CD14-positive monocyte (primary cell): ENCODE measurements around the gene VEGFC. TPM values are rescaled to one million over a fixed set of nuclear protein-coding genes. Genes with fewer than 3 reads are reported as not detected.

Experiments used
- DNase-seq, 3 donors: peaks; one replicate each; pipeline ENCODE4 v3.0.0-alpha.2; 2011 to 2022
- H2AFZ ChIP-seq: 2 replicates; pipeline ENCODE4 v1.6.0; 2012; ENCODE audit warnings: mild to moderate bottlenecking, low read depth, low read length, inconsistent platforms; ENCODE audit not compliant: insufficient read depth, poor library complexity, severe bottlenecking
- H3K27ac ChIP-seq, 2 donors: 1 replicate in 1 of 2; 2 replicates in 1 of 2; pipeline ENCODE4 v1.5.1; 2012 to 2013; ENCODE audit warnings: low read length in 2 of 2, control low read depth in 1 of 2, inconsistent platforms in 1 of 2, low read depth in 1 of 2, mild to moderate bottlenecking in 1 of 2
- H3K27me3 ChIP-seq, 2 donors: one replicate each; pipeline versions ENCODE4 v1.6.0 to v1.6.1; 2011 to 2013; ENCODE audit warnings: low read length in 2 of 2; ENCODE audit not compliant: control insufficient read depth in 2 of 2, insufficient read depth in 2 of 2
- H3K36me3 ChIP-seq, 2 donors: replicated peaks in 1 of 2; 1 replicate in 1 of 2; 2 replicates in 1 of 2; pipeline versions ENCODE4 v1.5.1 to v1.6.1; 2012 to 2013; ENCODE audit warnings: low read length in 2 of 2, control low read depth in 1 of 2, inconsistent platforms in 1 of 2, mild to moderate bottlenecking in 1 of 2; ENCODE audit not compliant: insufficient read depth in 2 of 2, control insufficient read depth in 1 of 2
- H3K4me1 ChIP-seq, 2 donors: 1 replicate in 1 of 2; 2 replicates in 1 of 2; pipeline versions ENCODE4 v1.5.1 to v1.6.1; 2012 to 2013; ENCODE audit warnings: low read length in 2 of 2, control low read depth in 1 of 2, inconsistent platforms in 1 of 2, mild to moderate bottlenecking in 1 of 2, moderate library complexity in 1 of 2; ENCODE audit not compliant: insufficient read depth in 2 of 2, control insufficient read depth in 1 of 2
- H3K4me2 ChIP-seq: replicated peaks from 2 replicates; pipeline ENCODE3; 2012; ENCODE audit warnings: low read length, moderate library complexity, mild to moderate bottlenecking; ENCODE audit not compliant: poor library complexity, severe bottlenecking; ENCODE audit errors: extremely low read depth
- H3K4me3 ChIP-seq, 3 experiments: fragments of 200-600 bp in 1 of 3; sonication (generic) in 1 of 3; replicated peaks in 1 of 3; 1 replicate in 2 of 3; 2 replicates in 1 of 3; pipeline ENCODE4 v1.5.1; 2011 to 2013; ENCODE audit warnings: low read length in 3 of 3, mild to moderate bottlenecking in 3 of 3, control low read depth in 2 of 3, low read depth in 2 of 3, inconsistent platforms in 1 of 3, moderate library complexity in 1 of 3
- H3K79me2 ChIP-seq: 2 replicates; pipeline ENCODE4 v1.6.0; 2012; ENCODE audit warnings: mild to moderate bottlenecking, control low read depth, inconsistent platforms, low read length, moderate library complexity; ENCODE audit not compliant: insufficient read depth
- H3K9ac ChIP-seq: 2 replicates; pipeline ENCODE4 v1.6.0; 2017; ENCODE audit warnings: low read length, mild to moderate bottlenecking; ENCODE audit not compliant: insufficient read depth, poor library complexity, severe bottlenecking
- H3K9me3 ChIP-seq, 2 donors: replicated peaks in 1 of 2; 1 replicate in 1 of 2; 2 replicates in 1 of 2; pipeline versions ENCODE4 v1.5.1 to v1.6.1; 2012 to 2013; ENCODE audit warnings: low read length in 2 of 2, control low read depth in 1 of 2; ENCODE audit not compliant: control insufficient read depth in 1 of 2, insufficient read depth in 1 of 2
- H4K20me1 ChIP-seq: 2 replicates; pipeline ENCODE4 v1.6.0; 2012; ENCODE audit warnings: mild to moderate bottlenecking, low read length, control low read depth, moderate library complexity; ENCODE audit not compliant: insufficient read depth
- H3K27ac Mint-ChIP-seq, 7 donors: one replicate each; pipeline ENCODE4 v1.8.0; 2020; ENCODE audit warnings: mild to moderate bottlenecking in 7 of 7, mixed read lengths in 7 of 7, moderate library complexity in 6 of 7, inconsistent platforms in 2 of 7
- H3K27me3 Mint-ChIP-seq, 3 donors: one replicate each; pipeline ENCODE4 v1.8.0; 2021 to 2022; ENCODE audit warnings: low read depth in 3 of 3, mild to moderate bottlenecking in 3 of 3, mixed read lengths in 3 of 3, moderate library complexity in 3 of 3, inconsistent platforms in 1 of 3
- H3K36me3 Mint-ChIP-seq, 2 donors: one replicate each; pipeline ENCODE4 v1.8.0; 2020; ENCODE audit warnings: mixed read lengths in 2 of 2, inconsistent platforms in 1 of 2, mild to moderate bottlenecking in 1 of 2
- H3K4me1 Mint-ChIP-seq: one replicate; pipeline ENCODE4 v1.8.0; 2020; ENCODE audit warnings: mild to moderate bottlenecking, mixed read lengths
- H3K4me3 Mint-ChIP-seq, 2 donors: one replicate each; pipeline ENCODE4 v1.8.0; 2020; ENCODE audit warnings: mild to moderate bottlenecking in 2 of 2, mixed read lengths in 2 of 2, moderate library complexity in 1 of 2
- H3K9me3 Mint-ChIP-seq, 7 donors: one replicate each; pipeline ENCODE4 v1.8.0; 2020 to 2022; ENCODE audit warnings: mixed read lengths in 7 of 7, mild to moderate bottlenecking in 6 of 7, moderate library complexity in 6 of 7, inconsistent platforms in 2 of 7
- CTCF ChIP-seq: fragments of 200-600 bp; IDR thresholded peaks from one replicate; pipeline ENCODE4 v1.8.0; 2022; ENCODE audit warnings: antibody characterized with exemption, mild to moderate bottlenecking
- WGBS: methylation state at CpG from one replicate; pipeline ENCODE4 v1.1.5; 2013; ENCODE audit warnings: missing lambda C conversion rate; ENCODE audit not compliant: insufficient coverage; 5-methylcytosine and 5-hydroxymethylcytosine counted together
- intact Hi-C, 2 donors: fragments of 100-400 bp; cut with micrococcal nuclease; formaldehyde crosslinking; loops; one replicate each; pipeline versions ENCODE4 v1.15.0 to v1.15.1; 2023
- polyA plus RNA-seq, 3 donors: library from polyadenylated mRNA; depleted of rRNA in 1 of 3; unstranded in 2 of 3; stranded (reverse) in 1 of 3; fragments of 300-500 nt in 2 of 3; fragments of >200 nt in 1 of 3; fragmentation: Illumina TruSeq in 2 of 3; gene quantifications; 1 replicate in 2 of 3; 2 replicates in 1 of 3; pipeline ENCODE4 v1.2.3, GENCODE V29; 2012 to 2021

Gene VEGFC
- polyA plus RNA-seq, 3 donors: not detected

DNA sequence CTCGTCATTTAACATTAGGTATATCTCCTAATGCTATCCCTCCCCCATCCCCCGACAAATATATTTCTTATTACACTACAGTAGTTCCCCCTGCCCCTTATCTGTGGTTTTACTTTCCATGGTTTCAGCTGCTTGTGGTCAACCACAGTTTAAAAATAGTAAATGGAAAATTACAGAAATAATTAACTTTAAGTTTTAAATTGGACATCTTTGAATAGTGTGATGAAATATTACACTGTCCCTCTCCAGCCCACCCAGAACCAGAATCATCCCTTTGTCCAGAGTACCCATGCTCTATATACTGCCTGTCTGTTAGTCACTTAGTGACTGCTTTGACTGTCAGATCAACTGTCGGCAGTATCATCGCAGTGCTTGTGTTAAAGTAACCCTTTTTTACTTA lies 47.4 kb upstream of the VEGFC start:
- peaks cover 0 to 3% of the 10 kb centered on the region in 2 donors for H3K4me1 ChIP-seq
- WGBS: 0% methylated on average over 2 of the region's 4 CpGs
- H3K79me2 ChIP-seq: no peaks in the 10 kb centered on the region

GRCh38 chr4:176839656-176840055 lies 46.9 kb upstream of the VEGFC start:
- no peak for DNase-seq
- H4K20me1 ChIP-seq: no peaks in the 10 kb centered on the region
- TF ChIP-seq CTCF: no peak
- peaks cover 3 to 6% (median 4%) of the 10 kb centered on the region in 3 donors for H3K27me3 Mint-ChIP-seq
- no peaks in the 10 kb centered on the region for H3K36me3 Mint-ChIP-seq
- peak overlapping the region in 1 of 2 donors; percentile 46 for H3K4me3 Mint-ChIP-seq
- no peaks in the 10 kb centered on the region for H3K9me3 ChIP-seq
- intact Hi-C loops: no loop called here
- H3K4me1 ChIP-seq: peaks cover 0 to 3% of the 10 kb centered on the region in 2 donors
- H3K9ac ChIP-seq: no peak overlapping the region
- WGBS: 83% methylated on average over 1 of the region's 3 CpGs
- H3K27me3 ChIP-seq: peaks cover 0 to 3% of the 10 kb centered on the region in 2 donors
- H3K36me3 ChIP-seq: no peaks in the 10 kb centered on the region
- no peaks in the 10 kb centered on the region for H3K79me2 ChIP-seq
- no peak overlapping the region for H3K4me2 ChIP-seq
- no peak overlapping the region for H3K4me3 ChIP-seq
- peaks cover 11% of the 10 kb centered on the region for H3K4me1 Mint-ChIP-seq
- H2AFZ ChIP-seq: no peak overlapping the region
- no peak overlapping the region for H3K27ac ChIP-seq
- H3K27ac Mint-ChIP-seq: no peak overlapping the region
- peaks cover 0 to 2% (median 0%) of the 10 kb centered on the region in 7 donors for H3K9me3 Mint-ChIP-seq

More for the DNA sequence above, 47.4 kb upstream of the VEGFC start:
- Mint-ChIP-seq H3K4me1 (peaks cover 11% of the 10 kb centered on the region), H3K36me3 (no peaks in the 10 kb centered on the region), H3K9me3 (peaks cover 0 to 6% (median 1%) of the 10 kb centered on the region in 7 donors), H3K27me3 (peaks cover 3 to 6% (median 4%) of the 10 kb centered on the region in 3 donors), H3K4me3 (peak overlapping the region in 1 of 2 donors; percentile 39), H3K27ac (no peak overlapping the region)
- Histone ChIP-seq H4K20me1 (no peaks in the 10 kb centered on the region), H3K4me2 (no peak overlapping the region), H2AFZ (no peak overlapping the region), H3K36me3 (no peaks in the 10 kb centered on the region), H3K27me3 (peaks cover 0 to 3% of the 10 kb centered on the region in 2 donors), H3K27ac (no peak overlapping the region), H3K4me3 (no peak overlapping the region), H3K9ac (no peak overlapping the region), H3K9me3 (no peaks in the 10 kb centered on the region)
- intact Hi-C loops: no loop called here
- no peak for DNase-seq
- TF ChIP-seq CTCF: no peak
